Mononuclear cell (primary cell): ENCODE measurements around the gene SRXN1. TPM values are rescaled to one million over a fixed set of nuclear protein-coding genes. Genes with fewer than 3 reads are reported as not detected.

Experiments
- H3K27me3 ChIP-seq: 2 replicates; pipeline ENCODE4 v1.6.0; 2011; ENCODE audit warnings: low read length, control low read depth; ENCODE audit not compliant: insufficient read depth
- H3K4me1 ChIP-seq: 2 replicates; pipeline ENCODE4 v1.5.1; 2011; ENCODE audit warnings: mild to moderate bottlenecking, low read length, control low read depth; ENCODE audit not compliant: insufficient read depth
- H3K4me3 ChIP-seq: 2 replicates; pipeline ENCODE4 v1.5.1; 2011; ENCODE audit warnings: mild to moderate bottlenecking, low read length, moderate library complexity
- H3K9me3 ChIP-seq: 2 replicates; pipeline ENCODE4 v1.5.1; 2011; ENCODE audit warnings: low read depth, mild to moderate bottlenecking, control low read depth, low read length
- total RNA-seq: library from RNA; depleted of rRNA; stranded (reverse); fragments of >200 nt; gene quantifications from one replicate; pipeline ENCODE4 v1.2.3, GENCODE V29; 2012

SRXN1 gene
- total RNA-seq, 1 donor = 35.2 TPM

- Histone ChIP-seq H3K9me3 (no peaks in the 10 kb centered on the region), H3K27me3 (no peaks in the 10 kb centered on the region), H3K4me3 (no peak overlapping the region)
Measured at GRCh38 chr20:684676-685319, 31.8 kb upstream of the SRXN1 start.

GRCh38 chr20:682123-682522 lies 29.1 kb upstream of the SRXN1 start:
- no peak overlapping the region for H3K4me3 ChIP-seq
- H3K9me3 ChIP-seq = no peaks in the 10 kb centered on the region
- H3K4me1 ChIP-seq = peaks cover 8% of the 10 kb centered on the region
- peaks cover 19% of the 10 kb centered on the region for H3K27me3 ChIP-seq

More at GRCh38 chr20:684676-685319, 31.8 kb upstream of the SRXN1 start:
- H3K4me1 ChIP-seq = peaks cover 1% of the 10 kb centered on the region

GRCh38 chr20:680638-681187 lies 27.7 kb upstream of the SRXN1 start:
- Histone ChIP-seq H3K4me1 (peaks cover 21% of the 10 kb centered on the region), H3K9me3 (no peaks in the 10 kb centered on the region), H3K4me3 (no peak overlapping the region), H3K27me3 (peaks cover 31% of the 10 kb centered on the region)

GRCh38 chr20:677957-678356 lies 25.0 kb upstream of the SRXN1 start:
- Histone ChIP-seq H3K27me3 (peaks cover 55% of the 10 kb centered on the region), H3K4me3 (no peak overlapping the region)

GRCh38 chr20:676967-677366 lies 24.0 kb upstream of the SRXN1 start:
- H3K4me3 ChIP-seq = no peak overlapping the region
- peaks cover 22% of the 10 kb centered on the region for H3K4me1 ChIP-seq
- peaks cover 59% of the 10 kb centered on the region for H3K27me3 ChIP-seq
- H3K9me3 ChIP-seq = no peaks in the 10 kb centered on the region

More at GRCh38 chr20:677957-678356, 25.0 kb upstream of the SRXN1 start:
- Histone ChIP-seq H3K9me3 (no peaks in the 10 kb centered on the region), H3K4me1 (peaks cover 22% of the 10 kb centered on the region)

- peaks cover 61% of the 10 kb centered on the region for H3K27me3 ChIP-seq
- H3K4me1 ChIP-seq = peaks cover 22% of the 10 kb centered on the region
- H3K9me3 ChIP-seq = no peaks in the 10 kb centered on the region
- H3K4me3 ChIP-seq = no peak overlapping the region
Measured at GRCh38 chr20:676315-676937, 23.4 kb upstream of the SRXN1 start.

- H3K4me1 ChIP-seq = peaks cover 22% of the 10 kb centered on the region
- H3K4me3 ChIP-seq = no peak within 1 kb of the TSS
- peaks cover 68% of the 10 kb centered on the region for H3K27me3 ChIP-seq
- H3K9me3 ChIP-seq = no peaks in the 10 kb centered on the region
Measured at GRCh38 chr20:675453-676314, 22.7 kb upstream of the SRXN1 start, which contains the start of gene SCRT2. TSS of gene SCRT2 (minus strand) at chr20:675802. CDS start at chr20:675601, 201 bp downstream.

GRCh38 chr20:675033-675452 lies 22.0 kb upstream of the SRXN1 start:
- no peaks in the 10 kb centered on the region for H3K9me3 ChIP-seq
- peaks cover 68% of the 10 kb centered on the region for H3K27me3 ChIP-seq
- no peak overlapping the region for H3K4me3 ChIP-seq
- H3K4me1 ChIP-seq = peaks cover 22% of the 10 kb centered on the region

GRCh38 chr20:673603-674001 lies 20.6 kb upstream of the SRXN1 start:
- Histone ChIP-seq H3K27me3 (peaks cover 59% of the 10 kb centered on the region), H3K4me3 (no peak overlapping the region), H3K4me1 (peaks cover 15% of the 10 kb centered on the region), H3K9me3 (no peaks in the 10 kb centered on the region)

- Histone ChIP-seq H3K4me1 (peaks cover 15% of the 10 kb centered on the region), H3K27me3 (peaks cover 57% of the 10 kb centered on the region), H3K4me3 (no peak overlapping the region), H3K9me3 (no peaks in the 10 kb centered on the region)
Measured at GRCh38 chr20:672963-673602, 20.1 kb upstream of the SRXN1 start.

GRCh38 chr20:671252-672030 lies 18.4 kb upstream of the SRXN1 start:
- peaks cover 9% of the 10 kb centered on the region for H3K4me1 ChIP-seq
- peaks cover 52% of the 10 kb centered on the region for H3K27me3 ChIP-seq
- no peak overlapping the region for H3K4me3 ChIP-seq
- H3K9me3 ChIP-seq = no peaks in the 10 kb centered on the region

GRCh38 chr20:669573-669972 lies 16.6 kb upstream of the SRXN1 start:
- Histone ChIP-seq H3K9me3 (no peaks in the 10 kb centered on the region), H3K27me3 (peaks cover 56% of the 10 kb centered on the region), H3K4me3 (no peak overlapping the region), H3K4me1 (no peaks in the 10 kb centered on the region)

- H3K4me1 ChIP-seq = peaks cover 2% of the 10 kb centered on the region
Measured at GRCh38 chr20:668638-669037, 15.6 kb upstream of the SRXN1 start.

GRCh38 chr20:668050-668449 lies 15.1 kb upstream of the SRXN1 start:
- H3K27me3 ChIP-seq = peaks cover 48% of the 10 kb centered on the region
- H3K9me3 ChIP-seq = no peaks in the 10 kb centered on the region
- peaks cover 7% of the 10 kb centered on the region for H3K4me1 ChIP-seq
- H3K4me3 ChIP-seq = no peak overlapping the region

More at GRCh38 chr20:668638-669037, 15.6 kb upstream of the SRXN1 start:
- H3K27me3 ChIP-seq = peaks cover 51% of the 10 kb centered on the region
- H3K9me3 ChIP-seq = no peaks in the 10 kb centered on the region
- no peak overlapping the region for H3K4me3 ChIP-seq
